Thoracic aorta (tissue), 2 donors: ENCODE results near the gene MCAM. TPM values are rescaled to one million over a fixed set of nuclear protein-coding genes. Genes with fewer than 3 reads are reported as not detected.

Experiments
- ATAC-seq: fragments of 150-250 bp; one replicate; pipeline ENCODE4 v1.8.0; 2017; ENCODE audit warnings: low read depth; ENCODE audit not compliant: insufficient number of reproducible peaks, low FRiP score
- DNase-seq: peaks from one replicate; pipeline ENCODE4 v3.0.0-alpha.2; 2020; ENCODE audit warnings: low spot score
- H3K27ac ChIP-seq, 2 donors: fragments of 200-600 bp; sonication (generic); 1 replicate in 1 of 2; 2 replicates in 1 of 2; pipeline ENCODE4 v1.5.1; 2016; ENCODE audit warnings: mild to moderate bottlenecking in 2 of 2, moderate library complexity in 2 of 2
- H3K27me3 ChIP-seq: fragments of 200-600 bp; sonication (generic); replicated peaks from 2 replicates; pipeline ENCODE4 v1.6.0; 2016; ENCODE audit warnings: mild to moderate bottlenecking; ENCODE audit not compliant: insufficient read depth
- H3K36me3 ChIP-seq: fragments of 200-600 bp; sonication (generic); one replicate; pipeline ENCODE4 v1.5.1; 2016
- H3K4me1 ChIP-seq, 2 donors: fragments of 200-600 bp; sonication (generic); 1 replicate in 1 of 2; 2 replicates in 1 of 2; pipeline versions ENCODE4 v1.5.1 to v1.6.0; 2016; ENCODE audit warnings: low read depth in 2 of 2, mild to moderate bottlenecking in 1 of 2; ENCODE audit not compliant: control insufficient read depth in 1 of 2
- H3K4me3 ChIP-seq: fragments of 200-600 bp; sonication (generic); 2 replicates; pipeline ENCODE4 v1.5.1; 2016; ENCODE audit warnings: mild to moderate bottlenecking
- H3K9me3 ChIP-seq: fragments of 200-600 bp; sonication (generic); 2 replicates; pipeline ENCODE4 v1.5.1; 2016
- total RNA-seq, 2 donors: library from RNA; depleted of rRNA; stranded (reverse); fragments of >200 nt; gene quantifications; one replicate each; pipeline versions ENCODE4 v1.1.0 to v1.2.3, GENCODE V29; 2016
- TF ChIP-seq, protein P1 (sequence below): fragments of 200-600 bp; sonication (generic); IDR thresholded peaks from one replicate; pipeline ENCODE4 v1.5.1; 2019; ENCODE audit warnings: antibody characterized with exemption

Gene MCAM
- total RNA-seq, 2 donors from 2014 or later = 3,387 to 6,698 TPM

DNA sequence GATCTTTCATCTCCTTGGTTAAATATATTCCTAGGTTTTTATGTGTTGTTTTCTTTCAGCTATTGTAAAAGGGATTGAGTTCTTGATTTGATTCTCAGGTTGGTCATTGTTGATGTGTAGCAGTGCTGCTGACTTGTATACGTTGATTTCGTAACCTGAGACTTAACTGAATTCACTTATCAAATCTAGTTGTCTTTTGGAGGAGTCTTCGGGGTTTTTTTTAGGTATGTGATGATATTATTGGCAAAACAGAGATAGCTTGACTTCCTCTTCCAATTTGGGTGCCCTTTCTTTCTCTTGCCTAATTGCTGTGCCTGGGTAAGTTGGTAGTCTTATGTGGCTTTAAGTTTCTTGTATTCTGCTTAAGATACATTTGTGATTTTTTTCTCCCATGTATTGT, 57.9 kb downstream of the MCAM start:
- Histone ChIP-seq H3K9me3 (no peaks in the 10 kb centered on the region), H3K4me3 (no peak overlapping the region), H3K4me1 (peaks cover 16 to 20% of the 10 kb centered on the region in 2 donors), H3K27me3 (no peaks in the 10 kb centered on the region), H3K36me3 (no peaks in the 10 kb centered on the region), H3K27ac (no peak overlapping the region)
- DNase-seq (no peak), ATAC-seq (no peak)
- TF ChIP-seq, protein P1, sequence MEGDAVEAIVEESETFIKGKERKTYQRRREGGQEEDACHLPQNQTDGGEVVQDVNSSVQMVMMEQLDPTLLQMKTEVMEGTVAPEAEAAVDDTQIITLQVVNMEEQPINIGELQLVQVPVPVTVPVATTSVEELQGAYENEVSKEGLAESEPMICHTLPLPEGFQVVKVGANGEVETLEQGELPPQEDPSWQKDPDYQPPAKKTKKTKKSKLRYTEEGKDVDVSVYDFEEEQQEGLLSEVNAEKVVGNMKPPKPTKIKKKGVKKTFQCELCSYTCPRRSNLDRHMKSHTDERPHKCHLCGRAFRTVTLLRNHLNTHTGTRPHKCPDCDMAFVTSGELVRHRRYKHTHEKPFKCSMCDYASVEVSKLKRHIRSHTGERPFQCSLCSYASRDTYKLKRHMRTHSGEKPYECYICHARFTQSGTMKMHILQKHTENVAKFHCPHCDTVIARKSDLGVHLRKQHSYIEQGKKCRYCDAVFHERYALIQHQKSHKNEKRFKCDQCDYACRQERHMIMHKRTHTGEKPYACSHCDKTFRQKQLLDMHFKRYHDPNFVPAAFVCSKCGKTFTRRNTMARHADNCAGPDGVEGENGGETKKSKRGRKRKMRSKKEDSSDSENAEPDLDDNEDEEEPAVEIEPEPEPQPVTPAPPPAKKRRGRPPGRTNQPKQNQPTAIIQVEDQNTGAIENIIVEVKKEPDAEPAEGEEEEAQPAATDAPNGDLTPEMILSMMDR = no peak

Other genes starting within 250 kb of the MCAM start
- gene VPS11, start 249.3 kb downstream of the MCAM start, total RNA-seq = 10 to 100 TPM; 32.0 to 35.3 TPM
- 10 to 100 TPM in 1 of 2 donors, 1 to 10 TPM in 1; 5.7 to 27.2 TPM for gene HMBS, start 232.2 kb downstream of the MCAM start, total RNA-seq
- gene DPAGT1, start 215.3 kb downstream of the MCAM start, total RNA-seq = 10 to 100 TPM; 21.4 to 44.3 TPM
- 10 to 100 TPM; 10.0 to 13.4 TPM for gene C2CD2L, start 209.8 kb downstream of the MCAM start, total RNA-seq
- gene HINFP, start 195.6 kb downstream of the MCAM start, total RNA-seq = 10 to 100 TPM; 13.4 to 34.7 TPM
- 1 to 10 TPM in 1 of 2 donors, not detected in 1; 1.6 TPM for gene ABCG4, start 168.1 kb downstream of the MCAM start, total RNA-seq
- 10 to 100 TPM; 18.9 to 20.2 TPM for gene NLRX1, start 148.4 kb downstream of the MCAM start, total RNA-seq
- gene NHERF4, start 131.7 kb downstream of the MCAM start, total RNA-seq = under 1 TPM in 1 of 2 donors, not detected in 1; 0.41 TPM
- gene CBL, start 110.8 kb downstream of the MCAM start, total RNA-seq = 10 to 100 TPM; 21.0 to 23.2 TPM
- 10 to 100 TPM; 11.0 to 12.1 TPM for gene RNF26, start 17.4 kb upstream of the MCAM start, total RNA-seq
- gene C1QTNF5, start 23.8 kb upstream of the MCAM start, total RNA-seq = 10 to 100 TPM; 53.2 to 98.2 TPM
- gene MFRP, start 29.6 kb upstream of the MCAM start, total RNA-seq = under 1 TPM in 1 of 2 donors, not detected in 1; 0.27 TPM
- 1 to 10 TPM in 1 of 2 donors, under 1 TPM in 1; 0.68 to 2.1 TPM for gene USP2, start 64.6 kb upstream of the MCAM start, total RNA-seq
- gene THY1, start 106.0 kb upstream of the MCAM start, total RNA-seq = 10 to 100 TPM; 12.0 to 15.4 TPM